ENCODE measurements around the gene DIAPH3. TPM values are rescaled to one million over a fixed set of nuclear protein-coding genes. Genes with fewer than 3 reads are reported as not detected.

Gene DIAPH3
- total RNA-seq, 2 experiments from 2014 or later = 0.08 to 0.11 TPM

DNA sequence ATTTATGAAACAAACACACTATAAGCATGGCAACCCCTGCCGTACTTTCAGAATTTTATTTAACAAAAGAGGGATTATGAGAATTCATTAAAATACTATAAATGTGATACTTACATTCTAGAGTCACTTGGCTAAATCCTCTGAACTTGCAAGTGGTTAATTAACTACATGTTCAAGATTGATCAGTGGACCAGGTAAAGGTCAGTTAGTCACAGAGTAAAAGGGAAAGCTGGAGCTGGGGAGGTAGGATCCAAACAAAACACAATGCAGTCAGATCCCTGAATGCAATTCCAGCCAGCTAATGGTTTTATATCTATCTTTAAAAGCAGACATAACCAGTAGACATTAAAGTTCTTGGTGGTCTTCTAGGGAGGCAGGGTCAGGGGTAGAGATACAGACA lies 270.5 kb downstream of the DIAPH3 start:
- Histone ChIP-seq H3K36me3 (ENCODE audit: insufficient read depth, low read length) (no peaks in the 10 kb centered on the region), H3K4me1 (ENCODE audit: insufficient read depth, low read length) (no peaks in the 10 kb centered on the region), H3K9me3 (ENCODE audit: control insufficient read depth in 1 of 2, insufficient read depth in 1 of 2, low read length in 2 of 2) (no peaks in the 10 kb centered on the region), H3K4me3 (ENCODE audit: low read length) (no peak overlapping the region), H3K27me3 (ENCODE audit: control insufficient read depth in 1 of 2, insufficient read depth in 2 of 2, low read length in 2 of 2) (no peaks in the 10 kb centered on the region), H3K27ac (ENCODE audit: low read depth in 1 of 2, low read length in 2 of 2) (no peak overlapping the region)
- ChIA-PET CTCF (no interaction called here), POLR2A (no interaction called here)
- no peaks in the 10 kb centered on the region for H3K4me1 Mint-ChIP-seq (ENCODE audit: low read depth)
- H3K27ac Mint-ChIP-seq = no peak overlapping the region
- TF ChIP-seq, protein P1, sequence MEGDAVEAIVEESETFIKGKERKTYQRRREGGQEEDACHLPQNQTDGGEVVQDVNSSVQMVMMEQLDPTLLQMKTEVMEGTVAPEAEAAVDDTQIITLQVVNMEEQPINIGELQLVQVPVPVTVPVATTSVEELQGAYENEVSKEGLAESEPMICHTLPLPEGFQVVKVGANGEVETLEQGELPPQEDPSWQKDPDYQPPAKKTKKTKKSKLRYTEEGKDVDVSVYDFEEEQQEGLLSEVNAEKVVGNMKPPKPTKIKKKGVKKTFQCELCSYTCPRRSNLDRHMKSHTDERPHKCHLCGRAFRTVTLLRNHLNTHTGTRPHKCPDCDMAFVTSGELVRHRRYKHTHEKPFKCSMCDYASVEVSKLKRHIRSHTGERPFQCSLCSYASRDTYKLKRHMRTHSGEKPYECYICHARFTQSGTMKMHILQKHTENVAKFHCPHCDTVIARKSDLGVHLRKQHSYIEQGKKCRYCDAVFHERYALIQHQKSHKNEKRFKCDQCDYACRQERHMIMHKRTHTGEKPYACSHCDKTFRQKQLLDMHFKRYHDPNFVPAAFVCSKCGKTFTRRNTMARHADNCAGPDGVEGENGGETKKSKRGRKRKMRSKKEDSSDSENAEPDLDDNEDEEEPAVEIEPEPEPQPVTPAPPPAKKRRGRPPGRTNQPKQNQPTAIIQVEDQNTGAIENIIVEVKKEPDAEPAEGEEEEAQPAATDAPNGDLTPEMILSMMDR (IDR thresholded peaks at IDR 0.05) = no peak
- ATAC-seq (ENCODE audit: poor library complexity) (no peak), DNase-seq (no peak)
- H3K9me3 Mint-ChIP-seq = no peaks in the 10 kb centered on the region
- no peaks in the 10 kb centered on the region for H3K36me3 Mint-ChIP-seq (ENCODE audit: low read depth)
- H3K27me3 Mint-ChIP-seq = no peaks in the 10 kb centered on the region
- H3K4me3 Mint-ChIP-seq = no peak overlapping the region
- intact Hi-C loops (cut with DNase I, micrococcal nuclease) = loop anchor here in 1 of 2 experiments (10.0 kb wide), 1 partner anchor 498 kb away; no protein-coding TSS in a partner anchor

DNA sequence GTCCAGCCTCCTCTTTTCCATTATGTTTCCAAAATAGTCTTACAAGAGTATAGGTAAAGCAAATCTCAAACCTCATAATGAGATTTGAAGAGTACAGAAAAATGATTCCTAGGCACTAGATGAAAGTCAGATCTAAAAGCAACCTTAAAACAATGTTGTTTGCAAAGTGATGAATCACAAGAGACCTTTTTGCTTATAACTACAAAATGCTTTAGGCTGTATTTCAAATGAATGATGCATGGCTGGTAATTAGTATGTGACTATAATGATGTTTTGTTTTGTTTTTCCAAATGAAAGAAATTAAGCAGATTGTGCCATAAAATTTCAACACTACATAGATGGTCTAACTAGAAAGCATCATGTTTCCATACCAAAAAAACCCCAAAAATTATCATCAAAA lies 272.7 kb downstream of the DIAPH3 start:
- Histone ChIP-seq H3K9me3 (ENCODE audit: control insufficient read depth in 1 of 2, insufficient read depth in 1 of 2, low read length in 2 of 2) (no peaks in the 10 kb centered on the region), H3K36me3 (ENCODE audit: insufficient read depth, low read length) (no peaks in the 10 kb centered on the region), H3K4me3 (ENCODE audit: low read length) (no peak overlapping the region), H3K27me3 (ENCODE audit: control insufficient read depth in 1 of 2, insufficient read depth in 2 of 2, low read length in 2 of 2) (no peaks in the 10 kb centered on the region), H3K4me1 (ENCODE audit: insufficient read depth, low read length) (no peaks in the 10 kb centered on the region), H3K27ac (ENCODE audit: low read depth in 1 of 2, low read length in 2 of 2) (no peak overlapping the region)
- no peaks in the 10 kb centered on the region for H3K4me1 Mint-ChIP-seq (ENCODE audit: low read depth)
- no peak overlapping the region for H3K4me3 Mint-ChIP-seq
- ChIA-PET POLR2A (no interaction called here), CTCF (no interaction called here)
- no peaks in the 10 kb centered on the region for H3K9me3 Mint-ChIP-seq
- no peak for ATAC-seq (ENCODE audit: poor library complexity)
- H3K27ac Mint-ChIP-seq = no peak overlapping the region
- intact Hi-C loops (cut with DNase I, micrococcal nuclease) = loop anchor here in 1 of 2 experiments (10.0 kb wide), 1 partner anchor 496 kb away; no protein-coding TSS in a partner anchor
- no peak for DNase-seq
- no peaks in the 10 kb centered on the region for H3K36me3 Mint-ChIP-seq (ENCODE audit: low read depth)
- no peaks in the 10 kb centered on the region for H3K27me3 Mint-ChIP-seq
- TF ChIP-seq, protein P1 (IDR thresholded peaks at IDR 0.05) = no peak

DNA sequence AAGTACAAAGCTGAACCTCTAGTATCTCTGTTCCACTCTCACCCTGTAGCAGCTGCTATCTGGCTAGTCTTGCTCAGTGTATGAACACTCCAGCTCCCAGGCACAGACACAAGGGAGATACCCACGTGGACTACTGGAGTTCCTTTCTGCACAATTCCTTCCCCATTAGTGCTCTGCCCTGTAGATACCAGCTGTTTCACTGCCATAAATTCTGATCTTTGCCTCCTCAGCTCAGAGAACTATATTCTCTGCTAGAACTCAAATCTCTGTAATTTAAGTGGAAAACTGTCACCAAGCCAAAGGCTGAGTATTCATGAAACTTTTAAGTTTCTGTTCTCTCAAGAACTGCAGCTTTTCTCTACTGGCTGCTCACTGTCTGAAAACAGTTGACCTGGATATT lies 273.7 kb downstream of the DIAPH3 start:
- Mint-ChIP-seq H3K27me3 (no peaks in the 10 kb centered on the region), H3K4me1 (ENCODE audit: low read depth) (no peaks in the 10 kb centered on the region), H3K9me3 (no peaks in the 10 kb centered on the region), H3K4me3 (no peak overlapping the region), H3K36me3 (ENCODE audit: low read depth) (no peaks in the 10 kb centered on the region), H3K27ac (no peak overlapping the region)
- POLR2A ChIA-PET = no interaction called here
- intact Hi-C loops (cut with DNase I, micrococcal nuclease) = loop anchor here in 1 of 2 experiments (10.0 kb wide), 1 partner anchor 495 kb away; no protein-coding TSS in a partner anchor
- no peak for DNase-seq
- no peaks in the 10 kb centered on the region for H3K27me3 ChIP-seq (ENCODE audit: control insufficient read depth in 1 of 2, insufficient read depth in 2 of 2, low read length in 2 of 2)
- TF ChIP-seq, protein P1 (IDR thresholded peaks at IDR 0.05) = no peak
- ATAC-seq (ENCODE audit: poor library complexity) = no peak
- CTCF ChIA-PET = no interaction called here
- no peaks in the 10 kb centered on the region for H3K9me3 ChIP-seq (ENCODE audit: control insufficient read depth in 1 of 2, insufficient read depth in 1 of 2, low read length in 2 of 2)
- H3K27ac ChIP-seq (ENCODE audit: low read depth in 1 of 2, low read length in 2 of 2) = no peak overlapping the region
- no peaks in the 10 kb centered on the region for H3K36me3 ChIP-seq (ENCODE audit: insufficient read depth, low read length)
- H3K4me3 ChIP-seq (ENCODE audit: low read length) = no peak overlapping the region
- no peaks in the 10 kb centered on the region for H3K4me1 ChIP-seq (ENCODE audit: insufficient read depth, low read length)

Data from CD4-positive, alpha-beta T cell (primary cell).